Erythroblast (primary cell): Measurements from ENCODE around the gene SLC24A2.
"Not testable (repeated sequence)": the region's sequence is repeated elsewhere in the genome, so short reads cannot be mapped to it uniquely, and the experiment has no call there.

Experiments used
- DNase-seq, 2 experiments: peaks; one replicate each; lab custom pipeline; 2025; lab: John Stamatoyannopoulos, UW
- GATA1 ChIP-seq: IDR thresholded peaks from 2 replicates; pipeline ENCODE4 v1.6.1; 2011; ENCODE audit warnings: low read depth, mild to moderate bottlenecking, control low read depth, low read length, moderate library complexity
- POLR2A ChIP-seq: IDR thresholded peaks from 2 replicates; pipeline ENCODE4 v1.6.1; 2011; ENCODE audit warnings: mild to moderate bottlenecking, low read length

The SLC24A2 gene

DNA sequence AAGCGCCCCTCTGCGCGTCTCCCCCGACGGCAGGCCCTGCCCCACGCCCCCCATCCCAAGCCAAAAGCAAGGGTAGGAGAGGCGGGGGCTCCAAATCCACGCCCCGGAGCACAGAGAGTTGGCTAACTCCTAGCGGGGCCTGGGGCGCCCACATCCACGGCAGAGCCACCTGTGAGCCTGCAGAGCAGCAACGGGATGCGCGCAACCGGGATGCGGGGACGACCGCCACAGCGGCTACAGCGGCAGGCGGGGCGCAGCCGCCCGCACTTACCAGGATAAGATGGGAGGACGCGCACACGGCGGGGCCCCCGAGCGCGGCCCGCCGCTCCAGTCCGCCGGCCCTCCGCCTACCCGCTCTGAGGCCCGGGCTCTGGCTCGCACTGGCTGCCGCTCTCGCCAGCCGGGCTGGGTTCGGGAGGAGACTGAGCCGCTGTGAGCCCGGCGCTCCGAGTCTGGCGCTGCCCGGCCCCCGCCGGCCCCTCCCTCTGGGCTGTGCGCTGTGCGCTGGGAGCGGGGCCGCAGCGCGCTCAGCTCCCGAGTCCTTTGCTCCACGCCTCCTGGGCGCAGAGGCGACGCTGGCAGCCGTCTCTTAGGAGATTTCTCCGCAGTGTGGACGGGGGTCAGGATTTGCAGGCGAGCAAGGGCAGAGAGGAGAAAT lies at the start of gene SLC24A2:
Gene SLC24A2, minus strand, starts transcription at position 424 of the 658 bp plus-strand sequence.
- TF ChIP-seq POLR2A (no peak), GATA1 (no peak)
- no peak for DNase-seq

DNA sequence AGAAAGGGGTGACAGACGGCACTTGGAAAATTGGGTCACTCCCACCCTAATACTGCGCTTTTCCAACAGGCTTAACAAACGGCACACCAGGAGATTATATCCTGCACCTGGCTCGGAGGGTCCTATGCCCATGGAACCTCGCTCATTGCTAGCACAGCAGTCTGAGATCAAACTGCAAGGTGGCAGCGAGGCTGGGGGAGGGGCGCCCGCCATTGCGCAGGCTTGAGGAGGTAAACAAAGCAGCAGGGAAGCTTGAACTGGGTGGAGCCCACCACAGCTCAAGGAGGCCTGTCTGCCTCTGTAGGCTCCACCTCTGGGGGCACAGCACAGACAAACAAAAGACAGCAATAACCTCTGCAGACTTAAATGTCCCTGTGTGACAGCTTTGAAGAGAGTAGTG lies 44.5 kb upstream of the SLC24A2 start:
- not testable (repeated sequence) for DNase-seq

DNA sequence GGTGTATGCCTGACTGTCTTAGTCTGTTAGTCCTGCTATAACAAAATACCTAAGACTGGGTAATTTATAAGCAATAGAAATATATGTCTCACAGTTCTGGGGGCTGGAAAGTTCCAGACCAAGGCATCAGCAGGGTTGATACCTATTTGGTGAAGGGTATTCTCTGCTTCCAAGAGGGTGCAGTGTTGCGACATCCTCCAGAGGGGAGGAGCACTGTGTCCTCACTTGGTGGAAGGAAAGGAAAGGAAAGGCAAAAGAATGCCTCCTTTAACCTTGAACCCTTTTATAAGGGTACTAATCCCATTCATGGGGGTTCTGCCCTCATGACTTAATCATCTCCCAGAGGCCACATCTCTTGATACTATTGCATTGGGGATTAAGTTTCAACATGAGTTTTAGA lies 42.0 kb upstream of the SLC24A2 start:
- TF ChIP-seq GATA1: no peak
- TF ChIP-seq POLR2A: no peak
- no peak for DNase-seq

DNA sequence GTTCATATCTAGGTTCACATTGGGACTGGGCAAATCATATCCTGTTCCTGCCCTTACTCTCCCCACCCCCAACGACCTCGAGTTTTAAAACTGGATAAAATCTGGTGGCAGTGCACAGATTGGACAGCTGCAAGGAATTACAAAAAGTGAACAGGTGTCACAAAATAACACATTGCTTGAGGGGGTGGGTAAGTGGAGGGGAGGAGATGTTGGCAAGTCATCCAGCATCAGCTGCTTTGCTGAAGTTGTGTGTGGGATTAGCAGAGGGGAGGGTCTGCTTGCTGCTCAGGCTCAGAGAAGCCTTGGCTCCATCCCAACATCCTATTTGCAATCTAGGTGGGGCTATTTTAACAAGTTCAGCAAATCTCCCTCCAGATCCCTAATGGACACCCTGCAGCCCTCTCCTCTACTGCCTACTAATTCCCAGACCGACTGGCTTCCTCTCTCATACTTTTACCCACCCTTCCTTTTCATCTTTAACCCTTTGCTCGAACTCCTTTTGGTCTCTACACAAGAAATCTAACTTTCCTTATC lies 39.8 kb upstream of the SLC24A2 start:
- TF ChIP-seq POLR2A (no peak), GATA1 (no peak)
- DNase-seq: no peak

DNA sequence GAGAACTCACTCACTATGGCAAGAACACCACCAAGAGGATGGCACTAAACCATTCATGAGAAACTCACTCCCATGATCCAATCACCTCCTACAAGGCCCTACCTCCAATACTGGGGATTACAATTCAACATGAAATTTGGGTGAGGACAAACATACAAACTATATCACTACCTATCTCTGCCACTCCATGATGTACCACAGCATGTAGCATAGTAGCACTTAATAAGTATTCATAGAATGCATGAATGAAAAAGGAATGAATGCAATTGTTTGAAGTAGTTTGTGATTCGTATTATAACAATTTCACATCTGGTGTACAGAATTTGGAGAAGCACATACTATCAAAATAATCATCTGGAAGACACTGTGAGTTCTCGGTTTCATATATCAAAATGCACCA lies 27.9 kb upstream of the SLC24A2 start:
- TF ChIP-seq POLR2A: no peak
- TF ChIP-seq GATA1: no peak
- no peak for DNase-seq

DNA sequence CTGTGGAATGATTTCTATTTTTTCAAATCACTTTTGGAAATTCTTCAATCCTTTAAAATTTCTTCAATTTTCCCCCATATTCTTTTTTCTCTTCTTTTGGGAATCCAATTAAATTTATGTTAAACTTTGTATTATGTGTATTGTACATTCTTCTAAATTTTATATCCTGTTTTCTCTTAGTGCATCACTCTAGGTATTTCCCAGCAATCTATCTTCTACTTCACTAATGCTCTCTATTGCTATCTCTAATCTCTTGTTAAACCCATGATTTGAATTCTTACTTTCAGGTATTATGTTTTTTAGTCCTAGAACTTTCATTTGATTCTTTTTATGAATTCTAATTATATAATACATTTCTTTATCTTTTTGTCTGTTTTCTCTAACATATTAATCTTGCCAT lies 23.4 kb upstream of the SLC24A2 start:
- no peak for DNase-seq
- TF ChIP-seq POLR2A: no peak
- TF ChIP-seq GATA1: no peak

DNA sequence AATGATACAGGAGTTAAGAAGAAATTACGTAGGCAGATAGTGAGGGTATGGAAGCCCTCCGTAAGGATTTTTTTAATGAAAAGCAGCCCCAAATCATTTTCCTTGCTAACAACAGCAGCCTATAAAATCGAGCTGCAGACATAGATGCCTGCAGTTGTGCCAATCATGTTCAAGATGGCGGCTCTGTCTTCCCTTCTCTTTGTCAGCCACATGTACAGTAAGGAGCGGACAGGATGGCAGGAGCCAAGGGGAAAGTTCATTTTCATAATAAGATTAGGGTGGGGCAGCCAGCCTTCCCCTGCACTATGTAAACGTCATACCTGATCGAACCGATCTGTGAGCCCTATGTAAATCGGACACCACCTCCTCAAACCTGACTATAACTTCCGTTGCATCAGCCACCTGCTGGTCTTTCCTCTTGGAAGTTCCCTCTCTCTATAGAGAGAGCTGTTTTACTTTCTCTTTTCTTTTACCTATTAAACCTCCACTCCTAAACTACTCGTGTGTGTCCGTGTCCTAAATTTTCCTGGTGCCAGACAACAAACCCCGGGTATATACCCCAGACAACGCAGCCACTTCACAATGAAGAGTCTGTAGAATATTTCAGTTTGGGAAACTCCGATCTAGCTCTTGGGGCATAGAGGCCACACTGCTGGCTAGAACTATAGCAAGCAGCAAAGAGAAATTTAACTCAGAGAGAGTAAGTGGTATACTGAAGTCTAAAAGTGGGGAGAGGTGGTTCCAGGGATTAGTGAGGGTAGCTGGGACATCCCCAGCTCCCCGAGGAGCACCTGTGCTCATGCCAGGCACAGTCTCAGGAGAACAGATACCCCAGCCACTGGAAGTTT lies 20.8 kb upstream of the SLC24A2 start:
- no peak for DNase-seq
- no peak for TF ChIP-seq GATA1
- TF ChIP-seq POLR2A: no peak

DNA sequence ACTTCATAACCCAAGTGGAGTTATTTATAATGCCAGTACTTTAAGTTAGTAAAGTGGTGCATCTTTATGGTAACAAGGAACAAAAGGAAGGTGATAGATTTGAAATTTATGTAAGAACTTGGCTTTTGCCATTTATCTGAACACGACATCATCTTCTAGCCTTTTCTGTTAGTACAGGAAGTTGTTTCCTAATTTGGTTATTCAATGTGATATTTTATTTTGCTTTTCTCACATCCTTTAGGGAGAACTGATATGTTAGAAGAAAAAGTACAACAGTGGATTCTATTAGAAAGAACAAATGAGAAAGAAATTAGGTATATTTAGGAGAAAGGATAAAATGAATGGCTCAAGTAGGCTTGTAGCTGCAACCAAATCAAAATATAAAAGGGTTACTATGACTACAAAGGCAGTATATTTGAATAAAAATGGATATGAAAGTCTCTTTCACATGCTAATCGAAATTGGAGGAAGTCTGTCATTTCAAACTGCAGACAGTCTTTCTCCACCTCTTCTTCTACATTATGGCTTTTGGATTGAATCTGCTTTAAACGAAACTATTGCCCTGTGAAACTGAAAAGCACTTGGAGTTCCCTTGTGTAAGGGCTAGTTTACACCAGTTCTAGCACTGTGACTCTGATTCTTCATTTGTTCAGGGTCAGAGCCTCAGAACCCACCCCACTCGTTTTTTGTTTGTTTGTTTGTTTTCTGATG lies 18.5 kb upstream of the SLC24A2 start:
- TF ChIP-seq POLR2A (no peak), GATA1 (no peak)
- no peak for DNase-seq

DNA sequence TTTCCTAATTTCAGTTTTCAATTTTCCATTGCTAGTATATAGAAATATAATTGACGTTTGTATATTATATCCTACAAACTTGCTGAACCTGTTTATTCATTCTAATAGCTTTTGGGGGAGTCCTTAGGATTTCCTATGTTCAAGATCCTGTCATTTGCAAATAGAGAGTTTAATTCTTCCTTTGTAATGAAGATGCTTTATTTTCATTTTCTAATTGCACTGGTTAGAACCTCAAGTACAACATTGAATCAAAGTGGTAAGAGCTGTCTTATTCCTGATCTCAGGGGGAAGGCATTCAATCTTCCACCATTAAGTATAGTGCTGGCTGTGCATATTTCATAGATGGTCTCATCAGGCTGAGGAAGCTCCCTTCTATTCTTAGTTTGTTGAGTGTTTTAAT lies 15.6 kb upstream of the SLC24A2 start:
- DNase-seq: no peak
- TF ChIP-seq POLR2A: no peak
- TF ChIP-seq GATA1: no peak

DNA sequence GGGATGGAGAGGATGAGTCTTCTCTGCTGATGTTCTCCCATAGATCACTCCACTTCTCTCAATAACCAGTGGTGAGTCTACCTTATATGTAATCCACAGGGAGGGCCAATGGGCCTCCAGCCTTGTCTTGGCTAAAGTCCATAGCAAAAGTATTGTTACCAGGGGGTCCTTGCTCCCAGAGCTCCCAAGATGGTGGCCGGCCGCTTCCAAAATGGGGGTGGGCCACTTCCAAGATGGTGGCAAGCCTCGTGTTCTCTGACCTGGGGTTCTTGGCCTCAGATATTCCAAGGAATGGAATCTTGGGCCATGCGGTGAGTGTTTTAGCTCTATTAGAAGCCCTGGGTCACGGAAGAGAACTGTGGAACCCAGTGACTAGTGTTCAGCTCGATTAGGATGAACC lies 12.0 kb upstream of the SLC24A2 start:
- TF ChIP-seq GATA1 (no peak), POLR2A (no peak)

DNA sequence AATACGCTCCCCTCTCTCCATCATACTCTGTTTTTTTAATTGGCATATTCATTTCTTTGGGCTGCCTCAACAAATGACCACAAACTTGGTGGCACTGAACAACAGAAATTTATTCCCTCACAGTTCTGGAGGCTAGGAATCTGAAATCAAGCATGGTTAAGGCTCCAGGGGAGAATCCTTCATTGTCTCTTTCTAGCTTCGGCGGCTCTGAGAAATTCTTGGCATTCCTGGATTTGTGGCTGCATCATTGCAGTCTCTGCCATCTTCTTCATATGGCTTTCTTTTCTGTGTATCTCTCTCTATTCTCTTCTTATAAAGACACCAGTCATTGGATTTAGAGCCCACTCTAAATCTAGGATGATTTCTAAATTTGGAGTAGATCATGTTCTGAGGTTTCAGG lies 10.9 kb upstream of the SLC24A2 start:
- DNase-seq: no peak
- TF ChIP-seq GATA1 (no peak), POLR2A (no peak)

More for the DNA sequence above, 12.0 kb upstream of the SLC24A2 start:
- no peak for DNase-seq

DNA sequence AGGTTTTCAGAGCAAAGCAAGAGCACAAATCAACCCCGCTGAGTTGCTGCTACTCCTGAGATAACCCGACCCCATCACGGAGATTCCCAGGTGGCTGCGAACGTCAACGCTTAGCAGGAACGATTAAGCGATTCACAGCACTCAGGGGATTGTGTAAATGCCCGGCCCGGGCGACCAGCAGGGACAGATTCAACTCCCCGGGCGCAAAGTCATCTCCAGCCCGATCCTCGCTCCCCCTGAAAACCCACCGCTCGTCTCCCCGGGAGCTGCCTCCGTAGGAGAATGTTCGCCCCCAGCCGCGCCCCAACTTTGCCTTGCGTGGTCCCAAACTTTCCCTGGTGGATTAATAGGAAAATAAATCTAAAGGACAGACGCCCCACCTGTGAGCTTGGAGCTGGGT lies 685 bp downstream of the SLC24A2 start:
- no peak for DNase-seq
- no peak for TF ChIP-seq POLR2A
- TF ChIP-seq GATA1: no peak

DNA sequence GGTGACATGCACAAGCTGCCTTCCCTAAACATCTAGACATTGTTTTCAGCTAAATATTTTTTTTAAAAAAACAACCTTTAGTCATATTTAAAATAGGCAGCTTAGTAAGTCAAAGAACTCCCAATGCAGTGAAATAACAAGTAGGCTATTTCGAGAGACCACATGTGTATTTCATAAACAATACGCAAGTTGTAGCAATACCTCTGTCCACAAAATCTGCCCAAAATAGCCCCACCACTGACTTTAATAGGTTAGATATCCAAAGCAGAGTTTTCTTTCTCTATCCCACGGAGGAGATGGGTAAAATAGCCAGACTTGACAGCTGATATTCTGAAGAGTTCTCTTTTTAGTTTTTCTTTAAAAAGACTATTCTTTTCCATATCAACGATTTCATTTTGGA lies 1.2 kb downstream of the SLC24A2 start:
- DNase-seq: no peak

DNA sequence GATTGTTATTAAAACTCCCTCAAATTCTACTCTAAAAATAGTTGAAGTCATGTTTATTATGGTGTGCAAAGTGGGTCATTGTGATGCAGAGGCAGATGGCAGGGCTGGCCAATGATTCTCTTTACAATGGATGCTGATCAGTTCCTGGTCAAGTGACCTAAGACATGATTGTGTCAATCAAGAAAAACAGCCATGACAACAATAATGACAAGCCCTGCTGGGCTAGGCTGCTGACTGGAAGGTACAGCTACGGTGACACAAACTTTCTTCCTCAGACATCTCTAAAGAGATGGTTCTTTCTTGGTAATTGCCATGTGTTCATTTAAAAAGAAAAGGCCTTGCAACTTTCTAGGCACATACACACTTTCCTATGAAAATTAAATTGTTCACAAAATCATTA lies 3.6 kb downstream of the SLC24A2 start:
- TF ChIP-seq GATA1 (no peak), POLR2A (no peak)
- no peak for DNase-seq

More for the DNA sequence above, 1.2 kb downstream of the SLC24A2 start:
- TF ChIP-seq POLR2A: no peak
- no peak for TF ChIP-seq GATA1
